HG03175 (cell line): ENCODE measurements around the gene GSPT2.
"Not testable (repeated sequence)": the region's sequence is repeated elsewhere in the genome, so short reads cannot be mapped to it uniquely, and the experiment has no call there.

Source experiments
- ATAC-seq: cut with Tn5 transposase; IDR thresholded peaks from one replicate; pipeline ENCODE4 v1.9.1; 2021; ENCODE audit warnings: mild to moderate bottlenecking, moderate library complexity; ENCODE audit not compliant: unreplicated experiment

The GSPT2 gene

GRCh38 chrX:51743179-51743957 is at the start of gene GSPT2:
Gene GSPT2 (plus strand): TSS chrX:51743442. CDS start chrX:51743627, 185 bp downstream.
- peak; percentile 98 for ATAC-seq

GRCh38 chrX:51694254-51694653 is 49.0 kb upstream of the GSPT2 start:
- no peak for ATAC-seq

GRCh38 chrX:51697397-51697796 is 45.8 kb upstream of the GSPT2 start:
- ATAC-seq, result no peak

- not testable (repeated sequence) for ATAC-seq
Observed at GRCh38 chrX:51710277-51711164, 32.7 kb upstream of the GSPT2 start, which contains the start of gene CENPVL1. Gene CENPVL1 (plus strand): TSS chrX:51710512. CDS start chrX:51710512, 0 bp downstream.

- not testable (repeated sequence) for ATAC-seq
Observed at GRCh38 chrX:51712943-51713647, 30.1 kb upstream of the GSPT2 start.

GRCh38 chrX:51728202-51728601 is 15.0 kb upstream of the GSPT2 start:
- no peak for ATAC-seq

- no peak for ATAC-seq
Observed at GRCh38 chrX:51737091-51737490, 6.2 kb upstream of the GSPT2 start.

GRCh38 chrX:51742586-51742985 is 656 bp upstream of the GSPT2 start:
- no peak for ATAC-seq

- no peak for ATAC-seq
Observed at GRCh38 chrX:51747671-51748070, 4.4 kb downstream of the GSPT2 start.

GRCh38 chrX:51759055-51759839 is 16.0 kb downstream of the GSPT2 start:
- no peak for ATAC-seq

GRCh38 chrX:51760657-51761056 is 17.4 kb downstream of the GSPT2 start:
- no peak for ATAC-seq

- no peak for ATAC-seq
Observed at GRCh38 chrX:51766546-51766945, 23.3 kb downstream of the GSPT2 start.

GRCh38 chrX:51776851-51777250 is 33.6 kb downstream of the GSPT2 start:
- ATAC-seq, result no peak

- ATAC-seq, result no peak
Observed at GRCh38 chrX:51779306-51779705, 36.1 kb downstream of the GSPT2 start.

- no peak for ATAC-seq
Observed at GRCh38 chrX:51795136-51795535, 51.9 kb downstream of the GSPT2 start.
